ENCODE data around the gene DHX58.

DHX58 gene

DNA sequence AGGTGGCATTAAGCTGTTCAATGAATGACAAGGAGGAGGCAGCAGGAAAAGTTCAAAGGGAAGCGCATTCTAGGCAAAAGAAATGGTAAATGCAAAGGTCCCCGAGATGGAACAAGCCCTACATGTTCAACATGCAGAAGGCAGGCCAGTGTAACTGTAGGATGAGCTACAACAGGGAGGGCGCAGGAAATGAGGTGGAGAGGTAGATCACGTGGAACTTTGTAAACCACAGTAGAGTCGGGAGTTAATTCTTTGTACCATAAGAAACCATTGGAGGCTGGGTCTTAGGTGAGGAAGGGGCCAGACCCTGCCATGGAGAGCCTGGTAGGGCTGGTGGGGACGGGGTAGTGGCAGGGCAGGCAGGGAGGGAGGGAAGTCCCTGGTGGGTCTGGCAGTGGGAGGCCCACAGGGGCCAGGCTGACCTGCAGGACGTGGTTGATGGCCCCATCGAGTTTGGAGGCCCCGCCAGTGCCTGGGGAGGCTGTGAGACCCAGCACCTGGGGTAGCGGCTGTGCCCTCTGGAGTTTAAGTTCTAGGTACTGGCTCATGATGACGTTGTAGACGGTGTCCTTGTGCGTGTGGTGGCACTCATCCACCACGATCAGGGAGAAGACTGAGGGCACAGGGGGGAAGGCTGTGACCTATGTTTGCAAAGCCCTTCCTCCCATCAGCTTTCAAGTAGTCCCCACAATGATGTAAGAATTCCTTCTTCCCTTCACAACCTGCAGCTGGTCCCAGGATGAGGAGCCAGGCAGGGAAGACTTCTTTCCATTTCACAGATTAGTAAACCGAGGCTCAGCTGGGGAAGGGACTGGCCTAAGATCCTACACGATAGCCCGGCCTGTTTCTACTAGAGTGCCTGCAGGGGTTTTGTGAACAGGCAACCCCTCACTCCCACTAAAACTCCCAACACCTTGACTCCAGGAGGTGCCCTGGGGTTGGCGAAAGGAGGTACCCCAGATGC lies 1.9 kb downstream of the DHX58 start:
- DNase-seq (ENCODE audit: low read depth in 2 of 2): no peak

- DNase-seq (ENCODE audit: low read depth in 2 of 2): no peak
Observed at GRCh38 chr17:42109086-42109485, 3.4 kb downstream of the DHX58 start.

- DNase-seq (ENCODE audit: low read depth in 2 of 2): peak; percentile 87 to 92
Observed at GRCh38 chr17:42107597-42108576, 4.6 kb downstream of the DHX58 start.

- DNase-seq (ENCODE audit: low read depth in 2 of 2): no peak
Observed at GRCh38 chr17:42107124-42107523, 5.4 kb downstream of the DHX58 start.

DNA sequence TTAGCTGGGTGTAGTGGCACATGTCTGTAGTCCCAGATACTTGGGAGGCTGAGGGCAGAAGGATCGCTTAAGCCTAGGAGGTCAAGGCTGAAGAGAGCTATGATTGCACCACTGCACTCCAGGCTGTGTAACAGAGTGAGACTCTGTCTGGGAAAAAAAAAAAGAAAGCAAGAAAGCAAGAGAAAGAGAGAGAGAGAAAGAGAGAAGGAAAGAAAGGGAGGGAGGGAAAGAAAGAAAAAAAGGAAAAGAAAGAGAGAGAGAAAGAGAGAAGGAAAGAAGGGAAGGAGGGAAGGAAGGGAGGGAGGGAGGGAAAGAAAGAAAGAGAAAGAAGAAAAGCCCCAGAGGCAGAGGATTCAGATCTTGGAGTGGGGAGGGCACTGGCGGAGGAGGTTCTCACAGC lies 6.5 kb downstream of the DHX58 start:
- no peak for DNase-seq (ENCODE audit: low read depth in 2 of 2)

GRCh38 chr17:42104264-42104663 lies 8.2 kb downstream of the DHX58 start:
- DNase-seq (ENCODE audit: low read depth in 2 of 2): no peak

DNA sequence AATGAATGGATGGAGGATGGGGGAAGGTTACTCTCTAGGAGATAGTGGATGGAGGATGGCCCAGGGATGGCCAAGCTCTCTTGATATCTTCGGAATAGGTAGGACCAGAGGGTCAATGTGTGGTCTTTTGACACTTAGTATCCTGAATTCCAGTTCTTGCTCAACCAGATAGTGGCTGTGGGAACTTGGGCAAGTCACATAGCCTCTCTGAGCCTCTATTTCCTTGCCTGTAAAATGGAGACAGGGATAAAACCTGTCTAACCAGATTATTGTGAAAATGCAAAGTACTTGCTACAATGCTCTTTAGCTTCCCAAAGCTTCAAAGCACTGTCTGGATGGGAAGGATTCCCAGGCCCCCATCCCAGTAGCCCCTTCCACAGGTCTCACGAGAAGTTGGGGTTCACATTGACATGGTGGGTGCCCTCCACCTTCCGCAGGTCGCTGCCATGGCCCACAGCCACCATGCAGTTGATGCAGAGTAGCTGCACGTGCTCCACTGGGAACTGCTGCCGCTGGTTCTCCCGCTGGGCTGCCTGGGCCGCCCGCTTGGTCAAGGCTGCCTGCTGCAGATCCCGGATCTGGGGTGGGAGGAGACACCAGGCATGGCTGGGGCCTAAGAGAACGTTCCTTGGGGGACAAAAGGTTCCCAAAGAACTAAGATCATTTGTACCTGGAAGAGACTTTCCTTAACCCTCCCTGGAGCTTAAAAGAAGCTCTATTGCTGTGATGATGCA lies 9.1 kb downstream of the DHX58 start:
- no peak for DNase-seq (ENCODE audit: low read depth in 2 of 2)

GRCh38 chr17:42101513-42102292 lies 10.8 kb downstream of the DHX58 start:
- peak; percentile 56 to 65 for DNase-seq (ENCODE audit: low read depth in 2 of 2)

GRCh38 chr17:42098730-42099399 lies 13.6 kb downstream of the DHX58 start:
- DNase-seq (ENCODE audit: low read depth in 2 of 2): no peak

DNA sequence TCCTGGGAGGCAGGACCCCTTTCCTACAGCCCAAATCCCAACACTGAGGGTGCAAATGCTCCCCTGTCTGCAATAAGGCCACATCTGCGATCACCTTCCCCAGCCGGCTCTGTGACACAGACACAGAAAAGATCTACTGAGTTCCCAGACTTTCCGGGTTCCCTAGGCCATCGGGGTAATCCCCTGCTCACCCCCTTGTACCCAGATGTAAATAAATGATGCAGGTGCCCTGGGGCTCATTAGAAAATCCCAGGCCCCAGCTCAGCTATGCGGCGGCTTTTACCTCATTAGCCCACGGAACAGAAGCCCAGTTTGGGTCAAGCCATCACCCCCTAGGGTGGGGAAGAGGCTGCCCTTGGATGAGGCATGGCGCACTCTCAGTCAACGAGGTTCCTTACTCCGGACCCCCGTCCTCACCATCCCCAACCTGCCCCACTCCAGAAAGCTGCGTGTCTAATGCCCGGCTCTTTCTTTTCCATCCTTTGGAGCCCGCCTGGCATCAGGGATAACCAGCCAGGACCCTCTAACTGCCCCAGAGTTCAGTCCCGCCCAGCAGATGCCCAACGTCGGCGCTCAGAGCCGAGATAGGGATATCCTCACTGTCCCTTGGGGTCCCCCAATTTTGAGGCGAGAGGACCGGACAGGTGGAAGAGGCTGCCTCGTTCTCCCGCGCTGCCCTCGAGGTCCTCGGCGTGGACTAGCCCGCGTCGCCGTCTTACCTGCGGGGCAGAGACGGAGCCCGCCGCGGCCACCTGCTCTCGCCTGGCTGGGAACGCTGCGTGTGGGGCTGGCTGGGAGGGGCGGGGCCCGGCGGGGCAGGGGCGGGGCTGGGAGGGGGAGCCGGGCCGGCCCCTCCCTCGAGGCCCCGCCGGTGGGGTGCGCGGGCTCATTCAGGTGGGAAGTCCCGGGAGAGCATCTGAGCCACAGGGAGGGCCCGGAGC lies 14.6 kb downstream of the DHX58 start, which contains the start of gene ZNF385C:
TSS of gene ZNF385C (minus strand) at position 783 of the 941 bp plus-strand sequence. CDS start 35,417 bp downstream, outside the sequence.
- no peak for DNase-seq (ENCODE audit: low read depth in 2 of 2)

DNA sequence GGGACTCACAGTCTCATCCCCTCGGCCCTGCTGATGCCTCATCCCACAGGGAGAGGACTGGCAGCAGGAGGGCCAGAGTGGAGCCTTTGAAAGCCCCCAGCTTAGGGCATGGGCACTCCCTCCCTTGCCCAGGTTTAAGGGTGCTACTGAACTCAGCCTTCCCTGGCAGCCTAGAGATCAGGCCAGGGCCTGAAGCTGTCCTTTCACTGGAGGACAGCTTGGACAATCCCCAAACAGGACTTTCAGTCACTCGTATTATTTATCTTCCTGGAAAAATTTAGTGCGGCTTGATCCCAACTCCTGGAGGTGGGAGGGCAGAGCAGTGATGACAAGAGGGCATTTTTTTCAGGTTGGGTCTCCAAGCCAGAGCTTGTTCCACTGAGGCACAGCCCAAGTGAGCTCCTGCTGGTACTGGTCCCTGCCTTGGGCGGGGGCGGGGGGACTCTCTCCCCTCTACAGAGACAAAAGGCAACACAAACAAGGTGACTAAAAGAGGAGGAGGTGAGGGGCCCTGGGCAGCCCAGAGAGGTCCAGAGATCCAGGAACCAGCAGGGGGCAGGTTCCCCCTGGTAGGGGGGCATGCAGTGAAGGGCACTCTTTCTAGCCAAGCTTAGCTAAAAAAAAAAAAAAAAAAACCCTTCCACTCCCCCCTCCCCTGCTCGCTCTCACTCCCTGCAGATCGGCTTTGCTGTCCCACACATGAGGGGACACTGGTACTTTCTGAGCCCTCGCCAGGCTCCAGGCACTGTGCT lies 16.0 kb downstream of the DHX58 start:
- DNase-seq (ENCODE audit: low read depth in 2 of 2): no peak

- DNase-seq (ENCODE audit: low read depth in 2 of 2): no peak
Observed at GRCh38 chr17:42094375-42095069, 18.0 kb downstream of the DHX58 start.

GRCh38 chr17:42092939-42093338 lies 19.6 kb downstream of the DHX58 start:
- DNase-seq (ENCODE audit: low read depth in 2 of 2): no peak

DNA sequence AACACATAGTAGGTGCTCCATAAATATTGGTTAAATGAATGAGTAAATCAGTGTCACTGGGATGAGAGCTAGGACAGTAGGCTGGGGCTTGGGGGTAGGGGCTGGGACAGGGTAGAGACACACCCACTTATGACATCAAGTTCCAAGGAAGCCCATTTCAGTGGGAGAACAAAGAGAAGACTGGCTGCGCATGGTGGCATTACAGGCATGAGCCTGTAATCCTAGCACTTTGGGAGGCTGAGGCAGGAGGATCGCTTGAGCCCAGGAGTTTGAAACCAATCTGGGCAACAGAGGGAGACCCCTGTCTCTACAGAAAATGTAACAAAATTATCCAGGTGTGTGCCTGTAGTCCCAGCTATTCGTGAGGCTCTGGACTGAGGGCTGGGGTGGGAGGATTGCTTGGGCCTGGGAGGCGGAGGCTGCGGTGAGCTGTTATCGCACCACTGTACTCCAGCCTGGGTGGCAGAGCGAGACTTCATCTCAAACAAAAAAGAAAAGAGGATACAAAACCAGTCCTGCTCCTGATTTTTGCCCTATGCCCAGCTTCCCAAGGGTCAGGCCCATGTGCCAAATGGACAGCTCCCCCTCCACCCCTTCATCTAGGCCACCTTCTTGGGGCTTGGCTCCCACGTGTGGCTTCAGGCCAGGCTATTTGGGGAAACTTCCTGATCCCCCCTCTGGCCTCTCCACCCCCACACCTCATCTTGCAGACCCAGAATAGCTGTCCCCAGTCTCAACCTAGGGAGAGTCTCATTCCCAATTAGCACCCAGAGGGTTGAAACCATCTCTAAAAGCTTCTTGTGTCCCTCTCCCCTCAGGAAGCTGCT lies 21.3 kb downstream of the DHX58 start:
- no peak for DNase-seq (ENCODE audit: low read depth in 2 of 2)

DNA sequence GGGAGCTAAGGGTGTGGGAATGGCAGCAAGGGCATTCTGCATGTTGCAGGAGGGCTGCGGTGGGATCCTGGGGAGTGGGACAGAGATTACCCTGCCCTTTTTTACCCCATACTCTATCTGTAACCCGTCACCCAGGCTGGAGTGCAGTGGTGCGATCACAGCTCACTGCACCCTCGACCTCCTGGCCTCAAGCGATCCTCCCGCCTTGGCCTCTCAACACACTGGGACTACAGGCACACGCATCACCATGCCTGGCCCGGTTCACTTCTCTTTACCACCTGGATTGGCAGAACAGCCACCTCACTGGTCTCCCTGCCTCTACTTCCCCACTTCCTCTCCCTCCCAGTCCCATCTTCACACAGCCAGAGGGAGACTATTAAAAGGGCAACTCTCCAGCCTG lies 23.8 kb downstream of the DHX58 start:
- DNase-seq (ENCODE audit: low read depth in 2 of 2): no peak

All from stimulated activated CD8-positive, alpha-beta memory T cell treated with anti-CD3 and anti-CD28 coated beads, Interleukin-15, amount 100 ng/mL, for 48 hours (primary cell).